ENCODE results near the gene PLA2G6. TPM values are rescaled to one million over a fixed set of nuclear protein-coding genes. Genes with fewer than 3 reads are reported as not detected.

The PLA2G6 gene
- total and polyA plus RNA-seq, 2 of the 8 experiments (the other 6 are each of a cell fraction or from before 2014, with no cell fraction given), result 13.2 to 21.0 TPM

DNA sequence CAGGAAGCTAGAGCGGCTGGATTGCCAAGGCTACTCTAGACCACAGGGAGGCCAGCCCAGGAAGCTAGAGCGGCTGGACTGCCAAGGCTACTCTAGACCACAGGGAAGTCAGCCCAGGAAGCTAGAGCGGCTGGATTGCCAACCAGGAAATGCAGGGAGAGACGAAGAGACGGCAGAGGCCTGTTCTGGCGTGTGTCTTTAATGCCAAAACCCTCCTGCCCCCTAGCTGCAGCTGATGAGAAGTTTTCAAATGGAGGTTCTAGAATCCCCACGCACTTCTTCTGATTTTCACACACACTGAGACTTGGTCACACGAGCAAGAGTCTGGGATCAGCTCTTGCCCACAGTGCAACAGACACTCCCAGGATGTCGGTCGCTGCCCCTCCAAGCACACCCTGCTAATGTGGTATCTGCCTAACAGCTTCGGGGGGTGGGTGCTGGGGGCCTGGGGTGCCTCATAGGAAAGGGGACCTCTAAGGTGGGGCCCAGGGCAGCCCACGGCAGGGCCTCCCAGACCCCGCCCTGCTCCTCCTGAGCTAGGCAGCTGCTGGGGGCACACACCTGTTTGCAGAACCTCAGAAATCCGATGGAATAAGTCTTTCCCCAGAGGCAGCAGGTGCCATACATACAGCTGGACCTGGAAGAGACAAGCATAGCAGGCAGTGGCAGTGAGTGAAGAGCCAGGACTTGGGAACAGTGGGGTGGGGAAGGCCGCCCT lies 48.6 kb upstream of the PLA2G6 start (continued):
- TF ChIP-seq, protein P1, sequence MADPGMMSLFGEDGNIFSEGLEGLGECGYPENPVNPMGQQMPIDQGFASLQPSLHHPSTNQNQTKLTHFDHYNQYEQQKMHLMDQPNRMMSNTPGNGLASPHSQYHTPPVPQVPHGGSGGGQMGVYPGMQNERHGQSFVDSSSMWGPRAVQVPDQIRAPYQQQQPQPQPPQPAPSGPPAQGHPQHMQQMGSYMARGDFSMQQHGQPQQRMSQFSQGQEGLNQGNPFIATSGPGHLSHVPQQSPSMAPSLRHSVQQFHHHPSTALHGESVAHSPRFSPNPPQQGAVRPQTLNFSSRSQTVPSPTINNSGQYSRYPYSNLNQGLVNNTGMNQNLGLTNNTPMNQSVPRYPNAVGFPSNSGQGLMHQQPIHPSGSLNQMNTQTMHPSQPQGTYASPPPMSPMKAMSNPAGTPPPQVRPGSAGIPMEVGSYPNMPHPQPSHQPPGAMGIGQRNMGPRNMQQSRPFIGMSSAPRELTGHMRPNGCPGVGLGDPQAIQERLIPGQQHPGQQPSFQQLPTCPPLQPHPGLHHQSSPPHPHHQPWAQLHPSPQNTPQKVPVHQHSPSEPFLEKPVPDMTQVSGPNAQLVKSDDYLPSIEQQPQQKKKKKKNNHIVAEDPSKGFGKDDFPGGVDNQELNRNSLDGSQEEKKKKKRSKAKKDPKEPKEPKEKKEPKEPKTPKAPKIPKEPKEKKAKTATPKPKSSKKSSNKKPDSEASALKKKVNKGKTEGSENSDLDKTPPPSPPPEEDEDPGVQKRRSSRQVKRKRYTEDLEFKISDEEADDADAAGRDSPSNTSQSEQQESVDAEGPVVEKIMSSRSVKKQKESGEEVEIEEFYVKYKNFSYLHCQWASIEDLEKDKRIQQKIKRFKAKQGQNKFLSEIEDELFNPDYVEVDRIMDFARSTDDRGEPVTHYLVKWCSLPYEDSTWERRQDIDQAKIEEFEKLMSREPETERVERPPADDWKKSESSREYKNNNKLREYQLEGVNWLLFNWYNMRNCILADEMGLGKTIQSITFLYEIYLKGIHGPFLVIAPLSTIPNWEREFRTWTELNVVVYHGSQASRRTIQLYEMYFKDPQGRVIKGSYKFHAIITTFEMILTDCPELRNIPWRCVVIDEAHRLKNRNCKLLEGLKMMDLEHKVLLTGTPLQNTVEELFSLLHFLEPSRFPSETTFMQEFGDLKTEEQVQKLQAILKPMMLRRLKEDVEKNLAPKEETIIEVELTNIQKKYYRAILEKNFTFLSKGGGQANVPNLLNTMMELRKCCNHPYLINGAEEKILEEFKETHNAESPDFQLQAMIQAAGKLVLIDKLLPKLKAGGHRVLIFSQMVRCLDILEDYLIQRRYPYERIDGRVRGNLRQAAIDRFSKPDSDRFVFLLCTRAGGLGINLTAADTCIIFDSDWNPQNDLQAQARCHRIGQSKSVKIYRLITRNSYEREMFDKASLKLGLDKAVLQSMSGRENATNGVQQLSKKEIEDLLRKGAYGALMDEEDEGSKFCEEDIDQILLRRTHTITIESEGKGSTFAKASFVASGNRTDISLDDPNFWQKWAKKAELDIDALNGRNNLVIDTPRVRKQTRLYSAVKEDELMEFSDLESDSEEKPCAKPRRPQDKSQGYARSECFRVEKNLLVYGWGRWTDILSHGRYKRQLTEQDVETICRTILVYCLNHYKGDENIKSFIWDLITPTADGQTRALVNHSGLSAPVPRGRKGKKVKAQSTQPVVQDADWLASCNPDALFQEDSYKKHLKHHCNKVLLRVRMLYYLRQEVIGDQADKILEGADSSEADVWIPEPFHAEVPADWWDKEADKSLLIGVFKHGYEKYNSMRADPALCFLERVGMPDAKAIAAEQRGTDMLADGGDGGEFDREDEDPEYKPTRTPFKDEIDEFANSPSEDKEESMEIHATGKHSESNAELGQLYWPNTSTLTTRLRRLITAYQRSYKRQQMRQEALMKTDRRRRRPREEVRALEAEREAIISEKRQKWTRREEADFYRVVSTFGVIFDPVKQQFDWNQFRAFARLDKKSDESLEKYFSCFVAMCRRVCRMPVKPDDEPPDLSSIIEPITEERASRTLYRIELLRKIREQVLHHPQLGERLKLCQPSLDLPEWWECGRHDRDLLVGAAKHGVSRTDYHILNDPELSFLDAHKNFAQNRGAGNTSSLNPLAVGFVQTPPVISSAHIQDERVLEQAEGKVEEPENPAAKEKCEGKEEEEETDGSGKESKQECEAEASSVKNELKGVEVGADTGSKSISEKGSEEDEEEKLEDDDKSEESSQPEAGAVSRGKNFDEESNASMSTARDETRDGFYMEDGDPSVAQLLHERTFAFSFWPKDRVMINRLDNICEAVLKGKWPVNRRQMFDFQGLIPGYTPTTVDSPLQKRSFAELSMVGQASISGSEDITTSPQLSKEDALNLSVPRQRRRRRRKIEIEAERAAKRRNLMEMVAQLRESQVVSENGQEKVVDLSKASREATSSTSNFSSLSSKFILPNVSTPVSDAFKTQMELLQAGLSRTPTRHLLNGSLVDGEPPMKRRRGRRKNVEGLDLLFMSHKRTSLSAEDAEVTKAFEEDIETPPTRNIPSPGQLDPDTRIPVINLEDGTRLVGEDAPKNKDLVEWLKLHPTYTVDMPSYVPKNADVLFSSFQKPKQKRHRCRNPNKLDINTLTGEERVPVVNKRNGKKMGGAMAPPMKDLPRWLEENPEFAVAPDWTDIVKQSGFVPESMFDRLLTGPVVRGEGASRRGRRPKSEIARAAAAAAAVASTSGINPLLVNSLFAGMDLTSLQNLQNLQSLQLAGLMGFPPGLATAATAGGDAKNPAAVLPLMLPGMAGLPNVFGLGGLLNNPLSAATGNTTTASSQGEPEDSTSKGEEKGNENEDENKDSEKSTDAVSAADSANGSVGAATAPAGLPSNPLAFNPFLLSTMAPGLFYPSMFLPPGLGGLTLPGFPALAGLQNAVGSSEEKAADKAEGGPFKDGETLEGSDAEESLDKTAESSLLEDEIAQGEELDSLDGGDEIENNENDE (IDR thresholded peaks at IDR 0.05; ENCODE audit: insufficient replicate concordance, low read length), result no peak
- TF ChIP-seq SIX5 (IDR thresholded peaks at IDR 0.05; ENCODE audit: low read depth, low read length), result no peak
- TF ChIP-seq GABPA (IDR thresholded peaks at IDR 0.05; ENCODE audit: borderline replicate concordance, insufficient read depth, low read length), result no peak
- no peak for TF ChIP-seq BACH1 (IDR thresholded peaks at IDR 0.05; ENCODE audit: low read length)
- peak; percentile 69 for TF ChIP-seq RAD21 (IDR thresholded peaks at IDR 0.05 in 1 of 2, conservative IDR thresholded peaks at IDR 0.05 in 1 of 2; ENCODE audit: low read depth in 2 of 2, low read length in 2 of 2)
